Brain microvascular endothelial cell (primary cell): Measurements from ENCODE around the gene PIK3AP1.
"Not testable (repeated sequence)": the region's sequence is repeated elsewhere in the genome, so short reads cannot be mapped to it uniquely, and the experiment has no call there.

Source experiments
- DNase-seq: peaks from one replicate; pipeline ENCODE4 v3.0.0-alpha.2; 2020
- H3K27ac ChIP-seq: fragments of 250-450 bp; sonication (Bioruptor Pico); 2 replicates; pipeline ENCODE4 v1.5.1; 2020; ENCODE audit warnings: mild to moderate bottlenecking, moderate library complexity
- H3K27me3 ChIP-seq: fragments of 250-450 bp; sonication (Bioruptor Pico); replicated peaks from 2 replicates; pipeline ENCODE4 v1.5.1; 2020; ENCODE audit warnings: mild to moderate bottlenecking
- H3K36me3 ChIP-seq: fragments of 250-450 bp; sonication (Bioruptor Pico); replicated peaks from 2 replicates; pipeline ENCODE4 v1.5.1; 2020; ENCODE audit warnings: mild to moderate bottlenecking
- H3K4me3 ChIP-seq: 2 replicates; pipeline ENCODE4 v1.5.1; 2011; ENCODE audit warnings: low read depth, mild to moderate bottlenecking, control low read depth, low read length, moderate library complexity
- CTCF ChIP-seq: IDR thresholded peaks from 2 replicates; pipeline ENCODE4 v1.5.1; 2011; ENCODE audit warnings: low read depth, mild to moderate bottlenecking, moderate library complexity, low read length, control low read depth, inconsistent platforms; ENCODE audit errors: missing control alignments
- in situ Hi-C: cut with HindIII; loops from 2 replicates; pipeline ENCODE4 v1.10.0; 2017; ENCODE audit warnings: low sequenced_read_pairs, low pct_ligation_motif_present

PIK3AP1 gene

GRCh38 chr10:96701265-96701664 lies 19.0 kb downstream of the PIK3AP1 start:
- no peak overlapping the region for H3K4me3 ChIP-seq
- TF ChIP-seq CTCF: no peak
- H3K36me3 ChIP-seq: no peaks in the 10 kb centered on the region
- H3K27ac ChIP-seq: no peak overlapping the region
- H3K27me3 ChIP-seq: no peaks in the 10 kb centered on the region
- in situ Hi-C loops: no loop called here
- no peak for DNase-seq

GRCh38 chr10:96700374-96701099 lies 19.8 kb downstream of the PIK3AP1 start:
- in situ Hi-C loops: no loop called here
- DNase-seq: no peak
- H3K36me3 ChIP-seq: no peaks in the 10 kb centered on the region
- H3K27me3 ChIP-seq: no peaks in the 10 kb centered on the region
- TF ChIP-seq CTCF: no peak
- no peak overlapping the region for H3K4me3 ChIP-seq
- no peak overlapping the region for H3K27ac ChIP-seq

- Histone ChIP-seq H3K4me3 (no peak overlapping the region), H3K27ac (no peak overlapping the region), H3K27me3 (no peaks in the 10 kb centered on the region), H3K36me3 (no peaks in the 10 kb centered on the region)
- DNase-seq: no peak
- in situ Hi-C loops: no loop called here
- TF ChIP-seq CTCF: no peak
Observed at GRCh38 chr10:96699613-96700012, 20.7 kb downstream of the PIK3AP1 start.

- H3K27me3 ChIP-seq, H3K27ac ChIP-seq, H3K4me3 ChIP-seq, H3K36me3 ChIP-seq, in situ Hi-C loops, DNase-seq: not testable (repeated sequence)
Observed at GRCh38 chr10:96698305-96698704, 22.0 kb downstream of the PIK3AP1 start.

- Histone ChIP-seq H3K27me3 (no peaks in the 10 kb centered on the region), H3K4me3 (no peak overlapping the region), H3K27ac (no peak overlapping the region), H3K36me3 (no peaks in the 10 kb centered on the region)
- in situ Hi-C loops: no loop called here
- TF ChIP-seq CTCF: no peak
- no peak for DNase-seq
Observed at GRCh38 chr10:96697438-96697837, 22.9 kb downstream of the PIK3AP1 start.

- in situ Hi-C loops: no loop called here
- TF ChIP-seq CTCF: no peak
Observed at GRCh38 chr10:96696845-96697425, 23.4 kb downstream of the PIK3AP1 start.

More at GRCh38 chr10:96696845-96697425, 23.4 kb downstream of the PIK3AP1 start:
- DNase-seq: no peak
- Histone ChIP-seq H3K27me3 (no peaks in the 10 kb centered on the region), H3K4me3 (no peak overlapping the region), H3K36me3 (no peaks in the 10 kb centered on the region), H3K27ac (no peak overlapping the region)
